ENCODE measurements around the gene MAPK12.

MAPK12 gene

GRCh38 chr22:50260801-50261614 lies 475 bp downstream of the MAPK12 start:
- H3K27ac ChIP-seq (replicated peaks; ENCODE audit: low read length): peak overlapping the region; percentile 49
- no CpG with 5 or more reads among the region's 92 CpGs for WGBS, 2 donors (ENCODE audit: extremely low coverage in 2 of 2, insufficient read length in 2 of 2, insufficient replicate concordance in 1 of 2)

GRCh38 chr22:50260434-50260800 lies 1.1 kb downstream of the MAPK12 start:
- H3K4me2 ChIP-seq (ENCODE audit: insufficient read depth, low read length, poor library complexity, severe bottlenecking): peak overlapping the region; percentile 91
- WGBS, 2 donors (ENCODE audit: extremely low coverage in 2 of 2, insufficient read length in 2 of 2, insufficient replicate concordance in 1 of 2): no CpG with 5 or more reads among the region's 11 CpGs
- no peak for DNase-seq (ENCODE audit: low spot score)
- H2BK15ac ChIP-seq (ENCODE audit: low read length): peak overlapping the region; percentile 62
- H3K79me1 ChIP-seq (ENCODE audit: low read depth, low read length): peaks cover 16% of the 10 kb centered on the region
- peak overlapping the region; percentile 30 for H4K8ac ChIP-seq (ENCODE audit: low read depth, low read length)
- no peak overlapping the region for H3K14ac ChIP-seq (ENCODE audit: low read length)
- no peak overlapping the region for H4K91ac ChIP-seq (ENCODE audit: low read depth, low read length, poor library complexity)
- H2BK120ac ChIP-seq (ENCODE audit: low read depth, low read length): no peak overlapping the region
- peak overlapping the region; percentile 87 for H2AFZ ChIP-seq (ENCODE audit: low read length)
- H3K18ac ChIP-seq (ENCODE audit: low read length): peak overlapping the region; percentile 77
- no peaks in the 10 kb centered on the region for H3K9me3 ChIP-seq (replicated peaks in 1 of 2; ENCODE audit: control insufficient read depth in 2 of 2, insufficient read depth in 1 of 2, low read depth in 1 of 2, low read length in 2 of 2)
- H3K36me3 ChIP-seq (replicated peaks in 1 of 2; ENCODE audit: control insufficient read depth in 2 of 2, insufficient read depth in 2 of 2, low read length in 2 of 2): peaks cover 4 to 36% of the 10 kb centered on the region in 2 donors
- H2BK12ac ChIP-seq (ENCODE audit: low read length): no peak overlapping the region
- peaks cover 11 to 18% of the 10 kb centered on the region in 2 donors for H3K4me1 ChIP-seq (ENCODE audit: control insufficient read depth in 2 of 2, insufficient read depth in 1 of 2, low read depth in 1 of 2, low read length in 2 of 2)
- no peak overlapping the region for H3K27ac ChIP-seq (replicated peaks; ENCODE audit: low read length)
- peak overlapping the region; percentile 94 for H2BK5ac ChIP-seq (ENCODE audit: low read length)
- peak overlapping the region; percentile 90 to 97 for H3K4me3 ChIP-seq (ENCODE audit: low read length in 2 of 2)
- H3K4ac ChIP-seq (ENCODE audit: low read length): no peak overlapping the region
- H3K23ac ChIP-seq (ENCODE audit: low read depth, low read length, poor library complexity): no peak overlapping the region
- H3K9ac ChIP-seq (ENCODE audit: low read depth, low read length, poor library complexity): peak overlapping the region; percentile 98
- H3K27me3 ChIP-seq (ENCODE audit: control insufficient read depth in 3 of 3, insufficient read depth in 3 of 3, low read depth in 1 of 3, low read length in 3 of 3): no peaks in the 10 kb centered on the region
- peak overlapping the region; percentile 97 for H2AK5ac ChIP-seq (ENCODE audit: low read depth, low read length)

More at GRCh38 chr22:50260801-50261614, 475 bp downstream of the MAPK12 start:
- Histone ChIP-seq H3K27me3 (ENCODE audit: control insufficient read depth in 3 of 3, insufficient read depth in 3 of 3, low read depth in 1 of 3, low read length in 3 of 3) (no peaks in the 10 kb centered on the region), H3K4me1 (ENCODE audit: control insufficient read depth in 2 of 2, insufficient read depth in 1 of 2, low read depth in 1 of 2, low read length in 2 of 2) (peaks cover 11 to 18% of the 10 kb centered on the region in 2 donors), H3K4me2 (ENCODE audit: insufficient read depth, low read length, poor library complexity, severe bottlenecking) (peak overlapping the region; percentile 91), H3K9ac (ENCODE audit: low read depth, low read length, poor library complexity) (peak overlapping the region; percentile 98), H3K36me3 (replicated peaks in 1 of 2; ENCODE audit: control insufficient read depth in 2 of 2, insufficient read depth in 2 of 2, low read length in 2 of 2) (peaks cover under 1 to 35% of the 10 kb centered on the region in 2 donors), H4K91ac (ENCODE audit: low read depth, low read length, poor library complexity) (no peak overlapping the region), H2AK5ac (ENCODE audit: low read depth, low read length) (peak overlapping the region; percentile 95), H3K23ac (ENCODE audit: low read depth, low read length, poor library complexity) (peak overlapping the region; percentile 96), H3K4me3 (ENCODE audit: low read length in 2 of 2) (peak overlapping the region; percentile 90 to 97), H3K4ac (ENCODE audit: low read length) (no peak overlapping the region), H3K18ac (ENCODE audit: low read length) (peak overlapping the region; percentile 92), H3K79me1 (ENCODE audit: low read depth, low read length) (peaks cover 16% of the 10 kb centered on the region), H2BK15ac (ENCODE audit: low read length) (peak overlapping the region; percentile 89), H2BK5ac (ENCODE audit: low read length) (peak overlapping the region; percentile 94), H3K9me3 (replicated peaks in 1 of 2; ENCODE audit: control insufficient read depth in 2 of 2, insufficient read depth in 1 of 2, low read depth in 1 of 2, low read length in 2 of 2) (no peaks in the 10 kb centered on the region), H2BK12ac (ENCODE audit: low read length) (no peak overlapping the region), H4K8ac (ENCODE audit: low read depth, low read length) (no peak overlapping the region), H2AFZ (ENCODE audit: low read length) (peak overlapping the region; percentile 87), H2BK120ac (ENCODE audit: low read depth, low read length) (peak overlapping the region; percentile 96), H3K14ac (ENCODE audit: low read length) (peak overlapping the region; percentile 97)
- DNase-seq (ENCODE audit: low spot score): no peak

- Histone ChIP-seq H3K14ac (ENCODE audit: low read length) (no peak overlapping the region), H2AK5ac (ENCODE audit: low read depth, low read length) (peak overlapping the region; percentile 61), H3K18ac (ENCODE audit: low read length) (no peak overlapping the region), H2BK12ac (ENCODE audit: low read length) (peak overlapping the region; percentile 49), H3K4me2 (ENCODE audit: insufficient read depth, low read length, poor library complexity, severe bottlenecking) (no peak overlapping the region), H4K8ac (ENCODE audit: low read depth, low read length) (peak overlapping the region; percentile 43), H3K4ac (ENCODE audit: low read length) (no peak overlapping the region), H3K27ac (replicated peaks; ENCODE audit: low read length) (no peak overlapping the region), H2BK15ac (ENCODE audit: low read length) (peak overlapping the region; percentile 54), H3K27me3 (ENCODE audit: control insufficient read depth in 3 of 3, insufficient read depth in 3 of 3, low read depth in 1 of 3, low read length in 3 of 3) (no peaks in the 10 kb centered on the region), H3K79me1 (ENCODE audit: low read depth, low read length) (peaks cover 19% of the 10 kb centered on the region), H3K23ac (ENCODE audit: low read depth, low read length, poor library complexity) (no peak overlapping the region), H2BK5ac (ENCODE audit: low read length) (no peak overlapping the region), H3K36me3 (replicated peaks in 1 of 2; ENCODE audit: control insufficient read depth in 2 of 2, insufficient read depth in 2 of 2, low read length in 2 of 2) (peaks cover 7 to 41% of the 10 kb centered on the region in 2 donors), H4K91ac (ENCODE audit: low read depth, low read length, poor library complexity) (no peak overlapping the region), H3K9ac (ENCODE audit: low read depth, low read length, poor library complexity) (peak overlapping the region; percentile 30), H2BK120ac (ENCODE audit: low read depth, low read length) (peak overlapping the region; percentile 42), H2AFZ (ENCODE audit: low read length) (no peak overlapping the region), H3K4me3 (ENCODE audit: low read length in 2 of 2) (no peak overlapping the region), H3K9me3 (replicated peaks in 1 of 2; ENCODE audit: control insufficient read depth in 2 of 2, insufficient read depth in 1 of 2, low read depth in 1 of 2, low read length in 2 of 2) (no peaks in the 10 kb centered on the region), H3K4me1 (ENCODE audit: control insufficient read depth in 2 of 2, insufficient read depth in 1 of 2, low read depth in 1 of 2, low read length in 2 of 2) (peaks cover 11 to 18% of the 10 kb centered on the region in 2 donors)
- no peak for DNase-seq (ENCODE audit: low spot score)
- WGBS, 2 donors (ENCODE audit: extremely low coverage in 2 of 2, insufficient read length in 2 of 2, insufficient replicate concordance in 1 of 2): no CpG with 5 or more reads among the region's 15 CpGs
Observed at GRCh38 chr22:50259302-50259701, 2.2 kb downstream of the MAPK12 start.

Measured in neuronal stem cell (in vitro differentiated cells).